Activated T-cell treated with anti-CD3 and anti-CD28 coated beads for 48 hours (primary cell): ENCODE data around the gene JAKMIP3.
"Not testable (repeated sequence)": the region's sequence is repeated elsewhere in the genome, so short reads cannot be mapped to it uniquely, and the experiment has no call there.

Experiments
- DNase-seq: peaks from one replicate; pipeline ENCODE4 v3.0.0-alpha.2; 2020; ENCODE audit warnings: low read depth

Gene JAKMIP3

GRCh38 chr10:132064082-132064755, 1.5 kb upstream of the JAKMIP3 start:
- no peak for DNase-seq

DNA sequence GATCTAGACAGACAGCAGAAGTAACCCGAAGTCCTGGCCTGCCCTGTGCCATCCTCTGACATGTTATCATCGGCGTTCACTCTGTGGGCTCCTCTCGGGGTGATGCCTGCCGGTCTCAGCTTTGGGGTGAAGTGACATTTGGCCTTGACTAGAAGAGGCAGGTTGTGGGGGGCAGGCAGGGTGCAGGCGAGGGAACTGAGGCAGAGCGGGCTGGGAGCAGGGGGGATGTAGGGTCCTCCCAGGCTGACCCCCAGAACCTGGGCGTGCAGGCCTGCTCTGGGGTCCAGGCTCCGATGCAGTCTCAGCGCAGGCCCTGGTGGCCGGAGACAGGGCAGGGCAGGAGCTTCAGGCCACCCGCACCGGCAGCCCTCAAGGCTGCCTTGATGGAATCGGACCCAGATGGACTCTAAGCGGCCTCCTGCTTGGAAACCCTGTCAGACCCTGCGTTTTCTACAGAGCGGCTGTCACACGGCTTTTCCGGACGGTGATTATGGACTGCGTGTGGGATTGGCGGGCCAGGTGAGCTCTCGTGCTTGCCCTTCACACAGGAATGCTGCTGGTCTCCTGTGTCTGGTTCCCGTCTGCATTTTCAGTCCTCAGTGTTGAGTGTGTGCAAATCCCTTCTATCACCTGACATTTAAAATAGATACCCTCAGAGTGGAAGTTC, 842 bp upstream of the JAKMIP3 start:
- DNase-seq: no peak

DNA sequence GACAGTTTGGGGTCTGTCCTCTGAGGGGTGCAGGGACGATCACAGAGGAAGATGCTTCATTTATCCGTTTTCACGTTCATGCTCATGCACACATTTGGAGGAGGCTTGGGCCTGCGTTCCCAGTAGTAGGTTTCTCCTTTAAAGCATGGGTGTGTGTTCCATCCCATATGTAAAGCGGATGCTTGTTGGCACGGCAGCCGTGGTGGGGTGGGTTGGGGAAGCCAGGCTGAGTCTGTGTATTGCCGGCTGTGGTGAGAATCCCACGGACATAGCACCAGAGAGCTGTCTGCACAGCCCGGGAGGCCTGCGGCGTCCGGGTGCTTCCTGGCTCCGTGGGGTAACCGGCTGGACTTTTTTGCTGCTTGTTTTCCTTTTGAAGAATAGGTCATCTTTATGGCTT, 440 bp downstream of the JAKMIP3 start:
- no peak for DNase-seq

- DNase-seq: no peak
These were observed 1.1 kb downstream of the JAKMIP3 start for GRCh38 chr10:132066812-132067211.

- no peak for DNase-seq
These were observed 2.8 kb downstream of the JAKMIP3 start for GRCh38 chr10:132068431-132069121.

- DNase-seq: no peak
These were observed 3.5 kb downstream of the JAKMIP3 start for GRCh38 chr10:132069122-132069848.

- no peak for DNase-seq
These were observed 4.1 kb downstream of the JAKMIP3 start for GRCh38 chr10:132069849-132070182.

- DNase-seq: no peak
These were observed 5.0 kb downstream of the JAKMIP3 start for GRCh38 chr10:132070724-132071123.

DNA sequence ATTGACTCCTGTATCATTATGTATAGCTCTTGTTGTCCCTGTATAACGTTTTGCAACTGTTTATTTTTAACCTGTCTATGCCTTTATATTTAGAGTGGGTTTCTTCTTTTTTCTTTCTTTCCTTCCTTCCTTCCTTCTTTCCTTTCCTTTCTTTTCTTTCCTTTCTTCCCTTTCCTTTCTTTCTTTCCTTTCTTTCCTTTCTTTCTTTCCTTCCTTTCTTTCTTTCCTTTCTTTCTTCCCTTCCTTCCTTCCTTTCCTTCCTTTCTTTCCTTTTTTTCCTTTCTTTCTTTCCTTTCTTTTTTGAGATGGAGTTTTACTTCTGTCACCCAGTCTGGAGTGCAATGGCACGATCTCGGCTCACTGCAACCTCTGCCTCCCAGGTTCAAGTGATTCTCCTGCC, 5.9 kb downstream of the JAKMIP3 start:
- no peak for DNase-seq

GRCh38 chr10:132075909-132076577, 10.3 kb downstream of the JAKMIP3 start:
- no peak for DNase-seq

GRCh38 chr10:132076578-132077081, 10.9 kb downstream of the JAKMIP3 start:
- no peak for DNase-seq

- DNase-seq: no peak
These were observed 11.3 kb downstream of the JAKMIP3 start for GRCh38 chr10:132077091-132077490.

GRCh38 chr10:132078746-132079345, 13.1 kb downstream of the JAKMIP3 start:
- no peak for DNase-seq

GRCh38 chr10:132084384-132084783, 18.6 kb downstream of the JAKMIP3 start:
- DNase-seq: not testable (repeated sequence)

- DNase-seq: not testable (repeated sequence)
These were observed 27.5 kb downstream of the JAKMIP3 start for GRCh38 chr10:132093236-132093635.

- no peak for DNase-seq
These were observed 29.0 kb downstream of the JAKMIP3 start for GRCh38 chr10:132094581-132095234.

- DNase-seq: no peak
These were observed 29.8 kb downstream of the JAKMIP3 start for GRCh38 chr10:132095403-132096113.

GRCh38 chr10:132096223-132096622, 30.5 kb downstream of the JAKMIP3 start:
- no peak for DNase-seq

GRCh38 chr10:132096863-132097478, 31.2 kb downstream of the JAKMIP3 start:
- no peak for DNase-seq
